ENCODE measurements around the gene NT5C1A.

Gene NT5C1A

DNA sequence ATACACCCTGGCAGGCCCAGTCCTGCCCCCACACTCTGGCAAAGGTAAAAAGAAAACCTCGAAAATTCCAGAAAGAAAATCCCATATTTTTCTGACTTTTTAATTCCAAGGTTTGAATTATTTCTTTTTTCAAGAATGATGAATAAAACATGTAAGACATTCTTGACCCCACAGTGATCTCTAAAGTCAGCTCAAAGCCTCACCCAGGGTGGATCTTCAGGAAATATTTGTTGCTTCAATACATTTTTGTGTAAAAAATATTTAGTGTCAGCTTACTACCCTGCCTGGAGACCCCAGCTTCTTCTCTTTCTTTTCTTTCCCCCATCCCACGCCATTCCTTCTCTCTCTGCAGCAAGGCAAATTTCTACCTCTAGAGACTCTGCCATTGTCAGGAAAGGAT is 7.0 kb upstream of the NT5C1A start:
- Histone ChIP-seq H3K9me3 (no peaks in the 10 kb centered on the region), H3K36me3 (no peaks in the 10 kb centered on the region), H3K27ac (no peak overlapping the region), H3K4me3 (ENCODE audit: low read depth in 1 of 2, low read length in 1 of 2) (no peak overlapping the region), H3K27me3 (peaks cover 65% of the 10 kb centered on the region), H3K4me1 (ENCODE audit: control insufficient read depth in 1 of 2, insufficient read depth in 1 of 2, low read depth in 1 of 2, low read length in 1 of 2) (peaks cover 9 to 13% of the 10 kb centered on the region in 2 experiments)
- TF ChIP-seq, protein P1, sequence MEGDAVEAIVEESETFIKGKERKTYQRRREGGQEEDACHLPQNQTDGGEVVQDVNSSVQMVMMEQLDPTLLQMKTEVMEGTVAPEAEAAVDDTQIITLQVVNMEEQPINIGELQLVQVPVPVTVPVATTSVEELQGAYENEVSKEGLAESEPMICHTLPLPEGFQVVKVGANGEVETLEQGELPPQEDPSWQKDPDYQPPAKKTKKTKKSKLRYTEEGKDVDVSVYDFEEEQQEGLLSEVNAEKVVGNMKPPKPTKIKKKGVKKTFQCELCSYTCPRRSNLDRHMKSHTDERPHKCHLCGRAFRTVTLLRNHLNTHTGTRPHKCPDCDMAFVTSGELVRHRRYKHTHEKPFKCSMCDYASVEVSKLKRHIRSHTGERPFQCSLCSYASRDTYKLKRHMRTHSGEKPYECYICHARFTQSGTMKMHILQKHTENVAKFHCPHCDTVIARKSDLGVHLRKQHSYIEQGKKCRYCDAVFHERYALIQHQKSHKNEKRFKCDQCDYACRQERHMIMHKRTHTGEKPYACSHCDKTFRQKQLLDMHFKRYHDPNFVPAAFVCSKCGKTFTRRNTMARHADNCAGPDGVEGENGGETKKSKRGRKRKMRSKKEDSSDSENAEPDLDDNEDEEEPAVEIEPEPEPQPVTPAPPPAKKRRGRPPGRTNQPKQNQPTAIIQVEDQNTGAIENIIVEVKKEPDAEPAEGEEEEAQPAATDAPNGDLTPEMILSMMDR (IDR thresholded peaks at IDR 0.05) = no peak

DNA sequence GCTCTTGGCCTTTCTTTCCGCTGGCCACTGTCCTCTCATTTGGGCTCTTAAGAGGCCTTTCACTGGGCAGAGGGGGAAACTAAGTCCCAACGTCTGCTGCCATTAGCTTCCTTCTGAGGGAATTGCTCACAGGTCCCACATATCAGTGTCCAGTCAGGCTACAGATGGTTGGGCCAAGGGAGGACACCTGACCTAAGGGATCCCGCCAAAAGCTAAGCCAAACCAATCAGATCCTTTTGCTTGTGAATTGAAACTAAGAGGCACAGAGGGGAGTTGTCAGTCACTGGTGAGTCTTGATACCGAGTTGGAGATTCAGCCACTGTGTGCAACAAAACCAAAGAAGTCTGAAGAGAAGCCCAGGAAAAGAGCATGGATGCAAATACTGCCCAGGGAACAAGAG is 5.7 kb upstream of the NT5C1A start:
- Histone ChIP-seq H3K27ac (no peak overlapping the region), H3K27me3 (peaks cover 65% of the 10 kb centered on the region), H3K9me3 (no peaks in the 10 kb centered on the region), H3K36me3 (no peaks in the 10 kb centered on the region), H3K4me1 (ENCODE audit: control insufficient read depth in 1 of 2, insufficient read depth in 1 of 2, low read depth in 1 of 2, low read length in 1 of 2) (peaks cover 9 to 10% of the 10 kb centered on the region in 2 experiments), H3K4me3 (ENCODE audit: low read depth in 1 of 2, low read length in 1 of 2) (no peak overlapping the region)
- TF ChIP-seq, protein P1 (IDR thresholded peaks at IDR 0.05) = no peak

DNA sequence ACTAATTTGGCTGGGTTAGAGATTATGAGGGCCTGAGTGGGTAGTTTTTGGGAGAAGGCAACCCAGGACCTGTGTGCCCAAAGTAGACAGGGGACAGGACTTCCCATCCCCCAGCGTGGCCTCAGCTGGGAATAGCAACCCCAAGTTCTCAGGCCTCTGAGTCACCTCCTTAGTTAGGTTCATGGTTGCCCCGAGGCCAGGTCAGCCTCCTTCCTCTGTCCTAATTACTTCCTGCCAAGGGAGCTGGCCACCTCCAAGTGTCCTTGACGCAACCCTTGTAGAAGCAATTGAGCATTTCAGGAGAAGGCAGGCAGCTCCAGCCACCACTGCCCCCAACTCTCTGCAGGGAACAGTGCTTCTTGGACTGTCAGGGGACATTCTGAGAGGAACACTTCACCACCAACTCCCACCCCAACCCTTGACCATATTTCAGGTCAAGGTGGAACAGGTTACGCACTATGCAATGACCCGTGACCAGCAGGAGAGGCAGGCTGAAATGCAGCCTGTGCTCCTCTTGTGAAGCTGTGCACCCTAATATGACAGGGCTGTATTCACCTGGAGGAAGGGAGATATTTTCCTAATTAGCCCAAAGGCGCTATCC is 5.1 kb upstream of the NT5C1A start:
- TF ChIP-seq, protein P1 (IDR thresholded peaks at IDR 0.05) = no peak
- Histone ChIP-seq H3K27me3 (peaks cover 65% of the 10 kb centered on the region), H3K9me3 (no peaks in the 10 kb centered on the region), H3K36me3 (no peaks in the 10 kb centered on the region), H3K4me1 (ENCODE audit: control insufficient read depth in 1 of 2, insufficient read depth in 1 of 2, low read depth in 1 of 2, low read length in 1 of 2) (peaks cover 14% of the 10 kb centered on the region in 2 experiments), H3K4me3 (ENCODE audit: low read depth in 1 of 2, low read length in 1 of 2) (no peak overlapping the region), H3K27ac (no peak overlapping the region)

DNA sequence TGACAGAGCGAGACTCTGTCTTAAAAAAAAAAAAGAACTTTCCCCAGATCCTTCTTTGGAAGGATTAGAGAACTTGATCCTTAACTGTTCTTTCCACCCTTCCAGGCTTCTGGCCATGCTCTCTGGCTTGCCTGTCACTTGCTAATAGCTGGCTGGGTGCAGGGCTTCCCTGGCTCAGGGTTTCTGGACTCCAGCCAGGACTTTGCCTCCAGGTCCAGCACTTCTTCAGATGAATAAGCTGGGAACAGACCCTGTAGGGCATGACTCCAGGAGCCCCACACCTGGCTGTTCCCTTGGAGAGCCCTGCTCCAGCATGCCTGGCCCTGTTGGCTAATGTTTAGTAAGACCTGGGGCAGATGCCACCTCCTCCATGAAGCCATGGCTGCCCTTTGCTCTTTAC is 3.3 kb upstream of the NT5C1A start:
- TF ChIP-seq, protein P1 (IDR thresholded peaks at IDR 0.05) = no peak
- peaks cover 65% of the 10 kb centered on the region for H3K27me3 ChIP-seq
- peaks cover 3% of the 10 kb centered on the region for H3K9me3 ChIP-seq
- no peak overlapping the region for H3K27ac ChIP-seq
- no peak overlapping the region for H3K4me3 ChIP-seq (ENCODE audit: low read depth in 1 of 2, low read length in 1 of 2)
- no peaks in the 10 kb centered on the region for H3K36me3 ChIP-seq
- peaks cover 19 to 24% of the 10 kb centered on the region in 2 experiments for H3K4me1 ChIP-seq (ENCODE audit: control insufficient read depth in 1 of 2, insufficient read depth in 1 of 2, low read depth in 1 of 2, low read length in 1 of 2)

DNA sequence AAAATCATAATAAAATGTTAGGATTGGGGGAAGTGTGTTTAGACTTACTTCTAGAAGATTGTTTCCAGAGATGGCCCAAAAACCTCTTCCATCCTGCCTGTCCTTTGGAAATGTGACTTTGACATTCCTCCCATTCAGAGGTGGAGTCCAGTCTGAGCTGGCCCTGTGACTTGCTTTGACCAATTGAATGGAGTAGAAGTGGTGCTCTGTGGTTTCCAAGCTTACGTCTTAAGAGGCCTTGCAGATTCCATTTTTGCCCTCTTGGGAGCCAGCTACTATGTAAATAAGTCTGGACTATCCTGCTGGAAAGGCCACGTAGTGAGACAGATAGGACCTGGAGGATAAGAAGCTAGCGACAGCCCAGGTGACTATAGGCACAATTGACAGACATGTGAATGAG is 1.3 kb upstream of the NT5C1A start:
- no peak overlapping the region for H3K4me3 ChIP-seq (ENCODE audit: low read depth in 1 of 2, low read length in 1 of 2)
- H3K27ac ChIP-seq = no peak overlapping the region
- H3K36me3 ChIP-seq = no peaks in the 10 kb centered on the region
- H3K4me1 ChIP-seq (ENCODE audit: control insufficient read depth in 1 of 2, insufficient read depth in 1 of 2, low read depth in 1 of 2, low read length in 1 of 2) = peaks cover 19 to 24% of the 10 kb centered on the region in 2 experiments
- TF ChIP-seq, protein P1 (IDR thresholded peaks at IDR 0.05) = no peak
- H3K9me3 ChIP-seq = peaks cover 3% of the 10 kb centered on the region
- peaks cover 71% of the 10 kb centered on the region for H3K27me3 ChIP-seq
